HepG2 (cell line): ENCODE data around the gene GLTPD2. TPM values are rescaled to one million over a fixed set of nuclear protein-coding genes. Genes with fewer than 3 reads are reported as not detected.

ENCODE experiments used
- DMTF1 ChIP-seq: sonication (generic); formaldehyde crosslinking; IDR thresholded peaks from 2 replicates; pipeline ENCODE4 v1.4.0; 2020; ENCODE audit warnings: mild to moderate bottlenecking, missing genetic modification reagents
- ELF3 ChIP-seq: IDR thresholded peaks from 2 replicates; pipeline ENCODE4 v1.6.1; 2016; ENCODE audit warnings: missing genetic modification reagents, missing compliant biosample characterization
- FOXP4 ChIP-seq: sonication (generic); formaldehyde crosslinking; IDR thresholded peaks from 2 replicates; pipeline ENCODE4 v1.4.0; 2020; ENCODE audit warnings: missing genetic modification reagents
- HES4 ChIP-seq: sonication (generic); formaldehyde crosslinking; IDR thresholded peaks from 2 replicates; pipeline ENCODE4 v1.9.0; 2021; ENCODE audit warnings: mild to moderate bottlenecking, missing genetic modification reagents, borderline replicate concordance
- HOMEZ ChIP-seq: IDR thresholded peaks from 2 replicates; pipeline ENCODE4 v1.6.1; 2016; ENCODE audit warnings: low read depth
- JUNB ChIP-seq: sonication (generic); formaldehyde crosslinking; IDR thresholded peaks from 2 replicates; pipeline ENCODE4 v1.8.0; 2022; ENCODE audit warnings: missing genetic modification reagents, mild to moderate bottlenecking, borderline replicate concordance
- KMT2B ChIP-seq: IDR thresholded peaks from 2 replicates; pipeline ENCODE4 v1.6.1; 2016; ENCODE audit warnings: missing genetic modification reagents, missing compliant biosample characterization
- MNT ChIP-seq: fragments of 450-650 bp; IDR thresholded peaks from 2 replicates; pipeline ENCODE4 v1.6.1; 2016
- MZF1 ChIP-seq: sonication (generic); formaldehyde crosslinking; IDR thresholded peaks from 2 replicates; pipeline ENCODE4 v1.8.1; 2023; ENCODE audit warnings: mild to moderate bottlenecking, missing genetic modification reagents, borderline replicate concordance
- NAIF1 ChIP-seq: sonication (generic); formaldehyde crosslinking; IDR thresholded peaks from 2 replicates; pipeline ENCODE4 v1.5.0; 2020; ENCODE audit warnings: mild to moderate bottlenecking, missing genetic modification reagents, borderline replicate concordance
- TFDP1 ChIP-seq: IDR thresholded peaks from 2 replicates; pipeline ENCODE4 v1.6.1; 2016; ENCODE audit warnings: missing compliant biosample characterization, missing genetic modification reagents, borderline replicate concordance
- ZFYVE20 ChIP-seq: sonication (generic); formaldehyde crosslinking; IDR thresholded peaks from 2 replicates; pipeline ENCODE4 v1.8.0; 2023; ENCODE audit warnings: low read depth, mild to moderate bottlenecking, moderate library complexity, missing genetic modification reagents, borderline replicate concordance
- ZNF275 ChIP-seq: sonication (generic); formaldehyde crosslinking; IDR thresholded peaks from 2 replicates; pipeline ENCODE4 v1.8.0; 2022; ENCODE audit warnings: missing genetic modification reagents, mild to moderate bottlenecking, inconsistent platforms, borderline replicate concordance
- ZNF292 ChIP-seq: sonication (generic); formaldehyde crosslinking; IDR thresholded peaks from 2 replicates; pipeline ENCODE4 v1.8.1; 2022; ENCODE audit warnings: mild to moderate bottlenecking, low read depth, missing genetic modification reagents, borderline replicate concordance
- ZNF3 ChIP-seq: IDR thresholded peaks from 2 replicates; pipeline ENCODE4 v1.7.0; 2017; ENCODE audit warnings: inconsistent platforms
- ZNF576 ChIP-seq: sonication (generic); formaldehyde crosslinking; IDR thresholded peaks from 2 replicates; pipeline ENCODE4 v1.4.0; 2020; ENCODE audit warnings: mild to moderate bottlenecking, missing genetic modification reagents
- polyA plus RNA-seq, 8 experiments: library from polyadenylated mRNA; depleted of rRNA in 3 of 8; stranded (reverse) in 7 of 8; unstranded in 1 of 8; fragments of >200 nt; fragmentation: Illumina TruSeq in 4 of 8; extraction: Trizol in 4 of 8; gene quantifications; 2 replicates each; pipeline versions ENCODE4 v1.2.1 to v1.2.3, GENCODE V29; 2011 to 2016; ENCODE audit warnings: low read depth in 4 of 8, missing spikeins in 1 of 8, mixed read lengths in 1 of 8; ENCODE audit not compliant: insufficient read depth in 1 of 8
- total RNA-seq, 5 experiments: library from RNA; depleted of rRNA; stranded (reverse); fragments of >200 nt; fragmentation: Illumina TruSeq; extraction: Trizol; gene quantifications; 2 replicates each; pipeline ENCODE4 v1.2.3, GENCODE V29; 2016; ENCODE audit warnings: low read depth in 1 of 5

Gene GLTPD2
- total and polyA plus RNA-seq, 2 of the 13 experiments (the other 11 are each of a cell fraction or from before 2014, with no cell fraction given) = 7.5 to 12.9 TPM

- TF ChIP-seq TFDP1 (CRISPR knock-in tag) (peak; percentile 79; the same call in 1 of the 2 replicates), JUNB (CRISPR knock-in tag) (no peak), ZNF292 (CRISPR knock-in tag) (no peak), ZFYVE20 (CRISPR knock-in tag) (no peak), ZNF275 (CRISPR knock-in tag) (peak; percentile 68; the same call in 1 of the 2 replicates), KMT2B (no peak), HES4 (CRISPR knock-in tag) (0 out of 2 replicates have a peak, but pooled peaks have one; percentile 16), ZNF3 (CRISPR knock-in tag) (no peak), ZNF576 (CRISPR knock-in tag) (no peak), MNT (no peak), MZF1 (no peak), HOMEZ (no peak), ELF3 (CRISPR knock-in tag) (no peak; the same call in 1 of the 2 replicates), FOXP4 (CRISPR knock-in tag) (no peak), DMTF1 (CRISPR knock-in tag) (peak; percentile 29; the same call in 1 of the 2 replicates), NAIF1 (no peak)
Observed at GRCh38 chr17:4833178-4833940, 44.6 kb downstream of the GLTPD2 start, which contains the start of gene MINK1 (continued).
